Adrenal gland (tissue), 12 donors: ENCODE results near the gene TMBIM4. TPM values are rescaled to one million over a fixed set of nuclear protein-coding genes. Genes with fewer than 3 reads are reported as not detected.
A peak's percentile ranks its signal among the peaks of the same experiment; 100 is the strongest.

Experiments used
- DNase-seq, 7 donors: peaks; one replicate each; pipeline ENCODE4 v3.0.0-alpha.2; 2019 to 2020
- H3K27ac ChIP-seq, 5 donors: fragments of 200-600 bp; sonication (generic) in 4 of 5; 1 replicate in 3 of 5; 2 replicates in 2 of 5; pipeline versions ENCODE4 v1.5.1 to v1.8.0; 2016 to 2020; ENCODE audit warnings: mild to moderate bottlenecking in 1 of 5
- H3K27me3 ChIP-seq: fragments of 200-600 bp; 2 replicates; pipeline ENCODE4 v1.8.0; 2021
- H3K36me3 ChIP-seq, 2 donors: fragments of 200-600 bp; replicated peaks in 1 of 2; 1 replicate in 1 of 2; 2 replicates in 1 of 2; pipeline versions ENCODE4 v1.5.1 to v1.8.0; 2018 to 2022
- H3K4me1 ChIP-seq, 2 donors: fragments of 200-600 bp; replicated peaks in 1 of 2; 1 replicate in 1 of 2; 2 replicates in 1 of 2; pipeline versions ENCODE4 v1.5.1 to v1.8.0; 2018 to 2021
- H3K4me3 ChIP-seq, 4 donors: fragments of 200-600 bp; sonication (generic) in 3 of 4; one replicate each; pipeline ENCODE4 v1.5.1; 2016 to 2018
- H3K9me3 ChIP-seq, 3 donors: fragments of 200-600 bp; sonication (generic) in 1 of 3; replicated peaks in 1 of 3; 1 replicate in 2 of 3; 2 replicates in 1 of 3; pipeline versions ENCODE4 v1.5.1 to v1.8.0; 2016 to 2021
- POLR2A ChIP-seq, 2 donors: fragments of 450-650 bp; IDR thresholded peaks; one replicate each; pipeline ENCODE4 v1.6.1; 2017; ENCODE audit warnings: antibody characterized with exemption in 2 of 2, mild to moderate bottlenecking in 2 of 2, moderate library complexity in 1 of 2
- WGBS, 4 donors: extraction: QIAGEN DNeasy Blood & Tissue Kit in 2 of 4; methylation state at CpG; one replicate each; pipeline versions ENCODE4 v1.1.5 to v1.1.7; 2013 to 2017; 5-methylcytosine and 5-hydroxymethylcytosine counted together
- intact Hi-C, 2 donors: fragments of 100-400 bp; cut with DNase I; formaldehyde crosslinking; loops; one replicate each; pipeline versions ENCODE4 v1.14.1 to v1.15.0; 2022 to 2023
- polyA plus RNA-seq, 3 donors: library from polyadenylated mRNA; stranded (reverse); fragments of 200-250 nt in 2 of 3; fragments of 350-450 nt in 1 of 3; fragmentation: Illumina TruSeq in 1 of 3; extraction: RNeasy Lipid Tissue Mini Kit (QIAGEN cat#74804) in 1 of 3; gene quantifications; one replicate each; pipeline ENCODE4 v1.2.3, GENCODE V29; 2013 to 2014
- total RNA-seq, 9 donors: library from RNA; depleted of rRNA in 4 of 9; stranded (reverse); fragments of >200 nt in 4 of 9; fragments of 120-200 nt in 1 of 9; fragmentation: NEBNext Ultra II Directional in 1 of 9; extraction: Animal tissue kit (Norgen Biotek cat#: 25700) in 1 of 9; gene quantifications; one replicate each; pipeline versions ENCODE4 v1.1.0 to v1.2.4, GENCODE V29; 2013 to 2023
- TF ChIP-seq, protein P1 (sequence below), 6 experiments: fragments of 450-650 bp in 4 of 6; fragments of 200-600 bp in 2 of 6; sonication (generic) in 1 of 6; IDR thresholded peaks; 1 replicate in 5 of 6; 2 replicates in 1 of 6; pipeline versions ENCODE4 v1.5.1 to v1.8.0; 2016 to 2021; ENCODE audit warnings: antibody characterized with exemption in 6 of 6, mild to moderate bottlenecking in 2 of 6, moderate library complexity in 1 of 6
- donor health status: healthy with polysubstance abuse.
- donor health status: Bipolar disorder and iron deficiency.
- donor health status: DM: yes; HTN: yes; CAD: no.
- donor health status: DM: no; HTN: no; CAD: no.
- donor health status: DM: no; HTN: no; CAD: no.
- donor health status: DM: yes; HTN: yes; CAD: no.

TMBIM4 gene
- total and polyA plus RNA-seq, 12 donors: 94.3 to 291 (median 214) TPM

GRCh38 chr12:66168410-66168809 is 1.4 kb downstream of the TMBIM4 start:
- Histone ChIP-seq H3K9me3 (no peaks in the 10 kb centered on the region), H3K27me3 (no peaks in the 10 kb centered on the region), H3K4me1 (peaks cover 19 to 27% of the 10 kb centered on the region in 2 donors), H3K27ac (peak overlapping the region; percentile 91 to 100 (median 99)), H3K4me3 (peak overlapping the region in 2 of 4 donors; percentile 80 to 84), H3K36me3 (no peaks in the 10 kb centered on the region)
- 59 to 71% (median 63%) methylated on average over 8 of the region's 8 CpGs for WGBS, 4 donors
- DNase-seq: no peak
- intact Hi-C loops: no loop called here
- TF ChIP-seq, protein P1, sequence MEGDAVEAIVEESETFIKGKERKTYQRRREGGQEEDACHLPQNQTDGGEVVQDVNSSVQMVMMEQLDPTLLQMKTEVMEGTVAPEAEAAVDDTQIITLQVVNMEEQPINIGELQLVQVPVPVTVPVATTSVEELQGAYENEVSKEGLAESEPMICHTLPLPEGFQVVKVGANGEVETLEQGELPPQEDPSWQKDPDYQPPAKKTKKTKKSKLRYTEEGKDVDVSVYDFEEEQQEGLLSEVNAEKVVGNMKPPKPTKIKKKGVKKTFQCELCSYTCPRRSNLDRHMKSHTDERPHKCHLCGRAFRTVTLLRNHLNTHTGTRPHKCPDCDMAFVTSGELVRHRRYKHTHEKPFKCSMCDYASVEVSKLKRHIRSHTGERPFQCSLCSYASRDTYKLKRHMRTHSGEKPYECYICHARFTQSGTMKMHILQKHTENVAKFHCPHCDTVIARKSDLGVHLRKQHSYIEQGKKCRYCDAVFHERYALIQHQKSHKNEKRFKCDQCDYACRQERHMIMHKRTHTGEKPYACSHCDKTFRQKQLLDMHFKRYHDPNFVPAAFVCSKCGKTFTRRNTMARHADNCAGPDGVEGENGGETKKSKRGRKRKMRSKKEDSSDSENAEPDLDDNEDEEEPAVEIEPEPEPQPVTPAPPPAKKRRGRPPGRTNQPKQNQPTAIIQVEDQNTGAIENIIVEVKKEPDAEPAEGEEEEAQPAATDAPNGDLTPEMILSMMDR (IDR thresholded peaks at IDR 0.05): no peak
- no peak for TF ChIP-seq POLR2A (IDR thresholded peaks at IDR 0.05)

- no peaks in the 10 kb centered on the region for H3K27me3 ChIP-seq
- no peak for DNase-seq
- WGBS, 4 donors: 81 to 94% (median 92%) methylated on average over 2 of the region's 2 CpGs
- H3K36me3 ChIP-seq: no peaks in the 10 kb centered on the region
- TF ChIP-seq, protein P1 (IDR thresholded peaks at IDR 0.05): no peak
- TF ChIP-seq POLR2A (IDR thresholded peaks at IDR 0.05): no peak
- H3K9me3 ChIP-seq: no peaks in the 10 kb centered on the region
- intact Hi-C loops: no loop called here
- H3K4me3 ChIP-seq: no peak overlapping the region
- peaks cover 19 to 44% of the 10 kb centered on the region in 2 donors for H3K4me1 ChIP-seq
- H3K27ac ChIP-seq: no peak overlapping the region
Measured at GRCh38 chr12:66166561-66166960, 3.2 kb downstream of the TMBIM4 start.

GRCh38 chr12:66165141-66165540 is 4.7 kb downstream of the TMBIM4 start:
- H3K36me3 ChIP-seq: no peaks in the 10 kb centered on the region
- no peak overlapping the region for H3K4me3 ChIP-seq
- 90 to 100% (median 98%) methylated on average over 2 of the region's 2 CpGs for WGBS, 4 donors
- no peaks in the 10 kb centered on the region for H3K27me3 ChIP-seq
- TF ChIP-seq, protein P1 (IDR thresholded peaks at IDR 0.05): no peak
- no peak for TF ChIP-seq POLR2A (IDR thresholded peaks at IDR 0.05)
- H3K27ac ChIP-seq: no peak overlapping the region
- no peaks in the 10 kb centered on the region for H3K9me3 ChIP-seq
- H3K4me1 ChIP-seq: peaks cover 19 to 40% of the 10 kb centered on the region in 2 donors
- DNase-seq: no peak
- intact Hi-C loops: no loop called here

- 80 to 85% (median 82%) methylated on average over 3 of the region's 3 CpGs for WGBS, 4 donors
- DNase-seq: no peak
- no peaks in the 10 kb centered on the region for H3K27me3 ChIP-seq
- intact Hi-C loops: no loop called here
- no peak overlapping the region for H3K4me3 ChIP-seq
- H3K9me3 ChIP-seq: no peaks in the 10 kb centered on the region
- H3K27ac ChIP-seq: no peak overlapping the region
- TF ChIP-seq, protein P1 (IDR thresholded peaks at IDR 0.05): no peak
- TF ChIP-seq POLR2A (IDR thresholded peaks at IDR 0.05): no peak
- H3K4me1 ChIP-seq: peaks cover 19 to 40% of the 10 kb centered on the region in 2 donors
- no peaks in the 10 kb centered on the region for H3K36me3 ChIP-seq
Measured at GRCh38 chr12:66164349-66164821, 5.4 kb downstream of the TMBIM4 start.
